Panc1 (cell line): ENCODE results near the gene TAAR6. TPM values are rescaled to one million over a fixed set of nuclear protein-coding genes. Genes with fewer than 3 reads are reported as not detected.
"Not testable (repeated sequence)": the region's sequence is repeated elsewhere in the genome, so short reads cannot be mapped to it uniquely, and the experiment has no call there.

Experiments
- ATAC-seq: fragments of 200-7000 bp; cut with Tn5 transposase; 2 replicates; pipeline ENCODE4 v1.9.1; 2020; ENCODE audit warnings: mild to moderate bottlenecking, moderate library complexity
- BruUV-seq: library from RNA; stranded (reverse); fragments of 400-500 nt; replicated peaks from 2 replicates; lab custom pipeline; 2021; lab: Mats Ljungman, UMichigan
- CTCF ChIA-PET: fragments of 300-600 bp; sonication (Branson Sonifier 250); formaldehyde crosslinking; loops from one replicate; lab custom pipeline; 2022; ENCODE audit warnings: antibody characterized with exemption; lab: Charles Lee
- POLR2A ChIA-PET: fragments of 300-600 bp; sonication (Branson Sonifier 250); formaldehyde crosslinking; loops from one replicate; lab custom pipeline; 2022; ENCODE audit warnings: antibody characterized with exemption; lab: Charles Lee
- DNase-seq: peaks from one replicate; pipeline ENCODE4 v3.0.0-alpha.2; 2010; ENCODE audit warnings: low read depth, low spot score
- H3K27ac ChIP-seq: 2 replicates; pipeline ENCODE4 v1.5.1; 2011; ENCODE audit warnings: mild to moderate bottlenecking, low read length, inconsistent platforms
- H3K27me3 ChIP-seq: fragments of 200-500 bp; sonication (Bioruptor generic); 2 replicates; pipeline ENCODE4 v1.6.0; 2014; ENCODE audit warnings: low read length, inconsistent platforms; ENCODE audit not compliant: control insufficient read depth, insufficient read depth
- H3K36me3 ChIP-seq: fragments of 200-500 bp; sonication (Bioruptor generic); 2 replicates; pipeline ENCODE4 v1.5.1; 2014; ENCODE audit warnings: inconsistent platforms, mild to moderate bottlenecking, low read length, moderate library complexity; ENCODE audit not compliant: control insufficient read depth, insufficient read depth
- H3K4me1 ChIP-seq: 2 replicates; pipeline ENCODE4 v1.5.1; 2011; ENCODE audit warnings: inconsistent platforms, mild to moderate bottlenecking, low read length, moderate library complexity; ENCODE audit not compliant: control insufficient read depth, insufficient read depth
- H3K4me3 ChIP-seq, 2 experiments: 2 replicates each; pipeline ENCODE4 v1.5.1; 2011 to 2012; ENCODE audit warnings: low read depth in 2 of 2, low read length in 2 of 2, mild to moderate bottlenecking in 2 of 2, inconsistent platforms in 1 of 2, moderate library complexity in 1 of 2
- H3K9me3 ChIP-seq: fragments of 200-500 bp; sonication (Bioruptor generic); 2 replicates; pipeline ENCODE4 v1.5.1; 2014; ENCODE audit warnings: low read depth, mild to moderate bottlenecking, inconsistent platforms, low read length, moderate library complexity; ENCODE audit not compliant: control insufficient read depth, insufficient read depth
- POLR2AphosphoS5 ChIP-seq: IDR thresholded peaks from 2 replicates; pipeline ENCODE4 v1.6.1; 2012; ENCODE audit warnings: mild to moderate bottlenecking, low read depth, low read length, moderate library complexity
- REST ChIP-seq, 2 experiments: IDR thresholded peaks; 2 replicates each; pipeline ENCODE4 v1.6.1; 2011 to 2012; ENCODE audit warnings: low read depth in 2 of 2, control low read depth in 1 of 2, low read length in 1 of 2, mild to moderate bottlenecking in 1 of 2, moderate library complexity in 1 of 2; ENCODE audit not compliant: insufficient read depth in 1 of 2
- SIN3A ChIP-seq: IDR thresholded peaks from 2 replicates; pipeline ENCODE4 v1.6.1; 2012; ENCODE audit warnings: low read depth, mild to moderate bottlenecking, low read length, moderate library complexity, borderline replicate concordance; ENCODE audit not compliant: insufficient read depth
- TCF7L2 ChIP-seq: IDR thresholded peaks from 2 replicates; pipeline ENCODE4 v1.6.1; 2011; ENCODE audit warnings: mild to moderate bottlenecking, low read depth, low read length, inconsistent platforms
- in situ Hi-C: cut with HindIII; loops from 2 replicates; pipeline ENCODE4 v1.10.0; 2016; ENCODE audit warnings: low sequenced_read_pairs, low pct_unique_long_range_greater_than_20kb
- intact Hi-C: fragments of 100-400 bp; cut with micrococcal nuclease; formaldehyde crosslinking; loops from one replicate; pipeline ENCODE4 v1.10.0; 2022; ENCODE audit not compliant: unreplicated experiment
- total RNA-seq: library from RNA; stranded (reverse); gene quantifications from one replicate; pipeline ENCODE4 v1.2.1, GENCODE V29; 2021; ENCODE audit not compliant: unreplicated experiment
- TF ChIP-seq, protein P1 (sequence below): fragments of 450-650 bp; IDR thresholded peaks from 2 replicates; pipeline ENCODE4 v1.5.1; 2017; ENCODE audit warnings: mild to moderate bottlenecking

Gene TAAR6
- total RNA-seq, 1 experiment from 2014 or later, result not detected

DNA sequence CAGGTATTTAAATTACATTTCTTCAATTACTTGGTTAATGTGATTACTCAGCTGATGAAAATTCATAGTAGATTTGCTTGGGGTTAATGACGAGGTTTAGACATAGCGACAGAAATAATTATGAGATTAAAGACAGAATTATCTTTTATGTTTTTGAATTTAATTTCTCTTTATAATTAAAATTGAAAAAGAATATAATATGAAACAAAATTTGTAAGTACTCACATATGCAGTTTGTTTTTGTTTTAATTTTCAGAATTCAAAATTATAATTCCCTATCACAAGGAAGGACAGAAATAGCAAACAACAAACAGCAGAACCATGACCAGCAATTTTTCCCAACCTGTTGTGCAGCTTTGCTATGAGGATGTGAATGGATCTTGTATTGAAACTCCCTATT lies 17.8 kb upstream of the TAAR6 start, which contains the start of gene TAAR8:
TSS of gene TAAR8 (plus strand) at position 301 of the 400 bp plus-strand sequence. CDS start at position 322, 21 bp downstream.
- Histone ChIP-seq H3K27ac (no peak within 1 kb of the TSS), H3K4me1 (no peaks in the 10 kb centered on the region), H3K36me3 (no peaks in the 10 kb centered on the region), H3K27me3 (no peaks in the 10 kb centered on the region; the same call in 1 of the 2 replicates), H3K4me3 (no peak within 1 kb of the TSS), H3K9me3 (no peaks in the 10 kb centered on the region)
- no peak for DNase-seq
- ChIA-PET CTCF (no interaction called here), POLR2A (no interaction called here)
- no peak for ATAC-seq
- BruUV-seq, result no TSS peak
- no peak for TF ChIP-seq TCF7L2
- TF ChIP-seq REST (IDR thresholded peaks at IDR 0.05; ENCODE audit: insufficient read depth in 1 of 2, low read depth in 2 of 2, low read length in 1 of 2), result no peak
- no peak for TF ChIP-seq POLR2AphosphoS5
- no peak for TF ChIP-seq SIN3A
- TF ChIP-seq, protein P1, sequence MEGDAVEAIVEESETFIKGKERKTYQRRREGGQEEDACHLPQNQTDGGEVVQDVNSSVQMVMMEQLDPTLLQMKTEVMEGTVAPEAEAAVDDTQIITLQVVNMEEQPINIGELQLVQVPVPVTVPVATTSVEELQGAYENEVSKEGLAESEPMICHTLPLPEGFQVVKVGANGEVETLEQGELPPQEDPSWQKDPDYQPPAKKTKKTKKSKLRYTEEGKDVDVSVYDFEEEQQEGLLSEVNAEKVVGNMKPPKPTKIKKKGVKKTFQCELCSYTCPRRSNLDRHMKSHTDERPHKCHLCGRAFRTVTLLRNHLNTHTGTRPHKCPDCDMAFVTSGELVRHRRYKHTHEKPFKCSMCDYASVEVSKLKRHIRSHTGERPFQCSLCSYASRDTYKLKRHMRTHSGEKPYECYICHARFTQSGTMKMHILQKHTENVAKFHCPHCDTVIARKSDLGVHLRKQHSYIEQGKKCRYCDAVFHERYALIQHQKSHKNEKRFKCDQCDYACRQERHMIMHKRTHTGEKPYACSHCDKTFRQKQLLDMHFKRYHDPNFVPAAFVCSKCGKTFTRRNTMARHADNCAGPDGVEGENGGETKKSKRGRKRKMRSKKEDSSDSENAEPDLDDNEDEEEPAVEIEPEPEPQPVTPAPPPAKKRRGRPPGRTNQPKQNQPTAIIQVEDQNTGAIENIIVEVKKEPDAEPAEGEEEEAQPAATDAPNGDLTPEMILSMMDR, result no peak
- in situ Hi-C loops (no loop called here), intact Hi-C loops (no loop called here)

- H3K36me3 ChIP-seq, H3K9me3 ChIP-seq, H3K4me3 ChIP-seq, H3K4me1 ChIP-seq, POLR2A ChIA-PET, DNase-seq, intact Hi-C loops, ATAC-seq, BruUV-seq, H3K27ac ChIP-seq, H3K27me3 ChIP-seq, in situ Hi-C loops, CTCF ChIA-PET: not testable (repeated sequence)
Measured at GRCh38 chr6:132560087-132560486, 10.0 kb upstream of the TAAR6 start.

GRCh38 chr6:132566404-132566803 lies 3.7 kb upstream of the TAAR6 start:
- CTCF ChIA-PET, result no interaction called here
- Histone ChIP-seq H3K4me3 (no peak overlapping the region), H3K9me3 (no peaks in the 10 kb centered on the region), H3K27ac (no peak overlapping the region), H3K27me3 (no peaks in the 10 kb centered on the region), H3K36me3 (no peaks in the 10 kb centered on the region), H3K4me1 (no peaks in the 10 kb centered on the region)
- ATAC-seq (no peak), DNase-seq (no peak)
- in situ Hi-C loops, result no loop called here
- no peak for TF ChIP-seq REST (IDR thresholded peaks at IDR 0.05; ENCODE audit: insufficient read depth in 1 of 2, low read depth in 2 of 2, low read length in 1 of 2)
- no peak for TF ChIP-seq SIN3A
- TF ChIP-seq POLR2AphosphoS5, result no peak
- TF ChIP-seq, protein P1, result no peak
- no TSS peak for BruUV-seq
- intact Hi-C loops, result no loop called here
- POLR2A ChIA-PET, result no interaction called here
